Stomach (tissue), 9 donors: Measurements from ENCODE around the gene RTN4. TPM values are rescaled to one million over a fixed set of nuclear protein-coding genes. Genes with fewer than 3 reads are reported as not detected.

Experiments
- DNase-seq, 2 donors: peaks; one replicate each; pipeline versions ENCODE4 v3.0.0 to v3.0.0-alpha.2; 2013 to 2019
- H3K27ac ChIP-seq, 5 donors: fragments of 200-600 bp in 4 of 5; sonication (generic) in 4 of 5; one replicate each; pipeline ENCODE4 v1.5.1; 2013 to 2019; ENCODE audit warnings: mild to moderate bottlenecking in 1 of 5, moderate library complexity in 1 of 5
- H3K27me3 ChIP-seq, 3 donors: fragments of 200-600 bp; sonication (generic); one replicate each; pipeline ENCODE4 v1.5.1; 2017 to 2019; ENCODE audit warnings: mixed run types in 1 of 3
- H3K36me3 ChIP-seq, 4 donors: fragments of 200-600 bp; sonication (generic); 1 replicate in 3 of 4; 2 replicates in 1 of 4; pipeline ENCODE4 v1.5.1; 2016 to 2019
- H3K4me1 ChIP-seq, 4 donors: fragments of 200-600 bp; sonication (generic); one replicate each; pipeline ENCODE4 v1.5.1; 2016 to 2019
- H3K4me3 ChIP-seq, 4 donors: fragments of 200-600 bp; sonication (generic) in 3 of 4; one replicate each; pipeline ENCODE4 v1.5.1; 2016 to 2019; ENCODE audit warnings: mild to moderate bottlenecking in 1 of 4
- H3K9me3 ChIP-seq, 4 donors: fragments of 200-600 bp; sonication (generic); one replicate each; pipeline ENCODE4 v1.5.1; 2016 to 2019
- CTCF ChIP-seq, 7 experiments: fragments of 450-650 bp in 4 of 7; fragments of 200-600 bp in 3 of 7; sonication (generic) in 3 of 7; IDR thresholded peaks; one replicate each; pipeline ENCODE4 v1.5.1; 2016 to 2019; ENCODE audit warnings: antibody characterized with exemption in 7 of 7, control low read depth in 2 of 7, mild to moderate bottlenecking in 1 of 7
- EP300 ChIP-seq: sonication (generic); formaldehyde crosslinking; IDR thresholded peaks from one replicate; pipeline ENCODE4 v1.6.1; 2017; ENCODE audit warnings: antibody characterized with exemption
- POLR2A ChIP-seq, 4 donors: fragments of 450-650 bp; IDR thresholded peaks; one replicate each; pipeline ENCODE4 v1.6.1; 2016; ENCODE audit warnings: antibody characterized with exemption in 4 of 4, control low read depth in 2 of 4, mild to moderate bottlenecking in 1 of 4, moderate library complexity in 1 of 4
- POLR2AphosphoS5 ChIP-seq, 3 donors: sonication (generic); formaldehyde crosslinking; IDR thresholded peaks; one replicate each; pipeline ENCODE4 v1.6.1; 2016; ENCODE audit warnings: antibody characterized with exemption in 3 of 3
- WGBS, 5 donors: extraction: QIAGEN DNeasy Blood & Tissue Kit in 3 of 5; methylation state at CpG; one replicate each; pipeline versions ENCODE4 v1.1.5 to v1.1.7; 2013 to 2018; 5-methylcytosine and 5-hydroxymethylcytosine counted together
- intact Hi-C: fragments of 100-400 bp; cut with DNase I; formaldehyde crosslinking; loops from one replicate; pipeline ENCODE4 v1.15.1; 2023; ENCODE audit warnings: low total_unique reads
- polyA plus RNA-seq, 3 donors: library from polyadenylated mRNA; stranded (reverse); fragments of 200-250 nt; gene quantifications; one replicate each; pipeline ENCODE4 v1.2.3, GENCODE V29; 2013
- total RNA-seq, 5 donors: library from RNA; depleted of rRNA; stranded (reverse); fragments of >200 nt; gene quantifications; one replicate each; pipeline versions ENCODE4 v1.1.0 to v1.2.3, GENCODE V29; 2014 to 2016
- donor health status: healthy with polysubstance abuse.
- donor health status: Bipolar disorder and iron deficiency.
- donor health status: healthy.

Gene RTN4
- total and polyA plus RNA-seq, 8 donors = 40.8 to 463 (median 126) TPM

- Histone ChIP-seq H3K9me3 (no peaks in the 10 kb centered on the region), H3K36me3 (peaks cover 0 to 53% (median 37%) of the 10 kb centered on the region in 4 donors), H3K27ac (no peak overlapping the region), H3K27me3 (no peaks in the 10 kb centered on the region), H3K4me3 (no peak overlapping the region), H3K4me1 (peaks cover 0 to 23% (median 10%) of the 10 kb centered on the region in 4 donors)
- 86 to 94% (median 93%) methylated on average over 10 of the region's 10 CpGs for WGBS, 5 donors
- intact Hi-C loops = no loop called here
- TF ChIP-seq POLR2AphosphoS5 (IDR thresholded peaks at IDR 0.05) (no peak), POLR2A (IDR thresholded peaks at IDR 0.05) (no peak), CTCF (IDR thresholded peaks at IDR 0.05) (no peak), EP300 (no peak)
- no peak for DNase-seq
Measured at GRCh38 chr2:54968561-54969218, 81.6 kb downstream of the RTN4 start.

- 94 to 97% (median 96%) methylated on average over 17 to 18 of the region's 18 CpGs for WGBS, 5 donors
Measured at GRCh38 chr2:54967759-54968365, 82.4 kb downstream of the RTN4 start.

GRCh38 chr2:54967269-54967668, 83.0 kb downstream of the RTN4 start:
- no peak overlapping the region for H3K4me3 ChIP-seq
- peaks cover 0 to 11% (median 5%) of the 10 kb centered on the region in 4 donors for H3K4me1 ChIP-seq
- no peaks in the 10 kb centered on the region for H3K27me3 ChIP-seq
- peaks cover 0 to 43% (median 37%) of the 10 kb centered on the region in 4 donors for H3K36me3 ChIP-seq
- 81 to 89% (median 85%) methylated on average over 4 of the region's 4 CpGs for WGBS, 5 donors
- H3K27ac ChIP-seq = no peak overlapping the region
- intact Hi-C loops = no loop called here
- TF ChIP-seq POLR2A (IDR thresholded peaks at IDR 0.05) (no peak), CTCF (IDR thresholded peaks at IDR 0.05) (no peak), EP300 (no peak), POLR2AphosphoS5 (IDR thresholded peaks at IDR 0.05) (no peak)
- no peak for DNase-seq
- H3K9me3 ChIP-seq = no peaks in the 10 kb centered on the region

More at GRCh38 chr2:54967759-54968365, 82.4 kb downstream of the RTN4 start:
- no peak for DNase-seq
- no peaks in the 10 kb centered on the region for H3K9me3 ChIP-seq
- H3K27ac ChIP-seq = no peak overlapping the region
- H3K4me3 ChIP-seq = no peak overlapping the region
- peaks cover 0 to 15% (median 7%) of the 10 kb centered on the region in 4 donors for H3K4me1 ChIP-seq
- peaks cover 0 to 46% (median 37%) of the 10 kb centered on the region in 4 donors for H3K36me3 ChIP-seq
- TF ChIP-seq POLR2AphosphoS5 (IDR thresholded peaks at IDR 0.05) = no peak
- TF ChIP-seq POLR2A (IDR thresholded peaks at IDR 0.05) = no peak
- no peaks in the 10 kb centered on the region for H3K27me3 ChIP-seq
- intact Hi-C loops = no loop called here

GRCh38 chr2:54966837-54967236, 83.4 kb downstream of the RTN4 start:
- H3K9me3 ChIP-seq = no peaks in the 10 kb centered on the region
- no peak overlapping the region for H3K27ac ChIP-seq
- DNase-seq = no peak
- H3K36me3 ChIP-seq = peaks cover 0 to 43% (median 37%) of the 10 kb centered on the region in 4 donors
- intact Hi-C loops = no loop called here
- 92 to 97% (median 95%) methylated on average over 3 of the region's 3 CpGs for WGBS, 5 donors
- TF ChIP-seq POLR2A (IDR thresholded peaks at IDR 0.05) = no peak
- TF ChIP-seq CTCF (IDR thresholded peaks at IDR 0.05) = no peak
- TF ChIP-seq POLR2AphosphoS5 (IDR thresholded peaks at IDR 0.05) = no peak
- TF ChIP-seq EP300 = no peak
- no peak overlapping the region for H3K4me3 ChIP-seq
- no peaks in the 10 kb centered on the region for H3K27me3 ChIP-seq
- peaks cover 0 to 11% (median 5%) of the 10 kb centered on the region in 4 donors for H3K4me1 ChIP-seq
